Smooth muscle cell (in vitro differentiated cells): ENCODE data around the gene IL20RA. TPM values are rescaled to one million over a fixed set of nuclear protein-coding genes. Genes with fewer than 3 reads are reported as not detected.

ENCODE experiments used
- DNase-seq: peaks from one replicate; lab custom pipeline; 2025; ENCODE audit not compliant: unreplicated experiment; lab: John Stamatoyannopoulos, UW
- H2AFZ ChIP-seq: fragments of 200-600 bp; sonication (generic); 2 replicates; pipeline ENCODE4 v1.6.0; 2016; ENCODE audit warnings: antibody characterized with exemption, low read depth, mild to moderate bottlenecking
- H3F3A ChIP-seq: fragments of 200-600 bp; sonication (generic); 2 replicates; pipeline ENCODE4 v1.6.0; 2017; ENCODE audit warnings: antibody characterized with exemption, low read depth
- H3K27ac ChIP-seq: fragments of 200-600 bp; sonication (generic); 2 replicates; pipeline ENCODE4 v1.5.1; 2016; ENCODE audit warnings: low read depth, mild to moderate bottlenecking
- H3K27me3 ChIP-seq: fragments of 200-600 bp; sonication (generic); 2 replicates; pipeline ENCODE4 v1.6.1; 2016; ENCODE audit warnings: low read depth, mild to moderate bottlenecking
- H3K36me3 ChIP-seq: fragments of 200-600 bp; sonication (generic); 2 replicates; pipeline ENCODE4 v1.5.1; 2016; ENCODE audit warnings: low read depth
- H3K4me1 ChIP-seq: fragments of 200-600 bp; sonication (generic); 2 replicates; pipeline ENCODE4 v1.5.1; 2016; ENCODE audit warnings: low read depth
- H3K4me2 ChIP-seq: fragments of 200-600 bp; sonication (generic); 2 replicates; pipeline ENCODE4 v1.6.0; 2016; ENCODE audit warnings: mild to moderate bottlenecking
- H3K4me3 ChIP-seq: fragments of 200-600 bp; sonication (generic); 2 replicates; pipeline ENCODE4 v1.5.1; 2016; ENCODE audit warnings: mild to moderate bottlenecking
- H3K79me2 ChIP-seq: fragments of 200-600 bp; sonication (generic); 2 replicates; pipeline ENCODE4 v1.6.0; 2016; ENCODE audit warnings: low read depth, mild to moderate bottlenecking
- H3K9ac ChIP-seq: fragments of 200-600 bp; sonication (generic); 2 replicates; pipeline ENCODE4 v1.6.0; 2016; ENCODE audit warnings: low read depth
- H3K9me3 ChIP-seq: fragments of 200-600 bp; sonication (generic); replicated peaks from 2 replicates; pipeline ENCODE4 v1.5.1; 2016; ENCODE audit warnings: low read depth
- H4K20me1 ChIP-seq: fragments of 200-600 bp; sonication (generic); 2 replicates; pipeline ENCODE4 v1.6.0; 2016; ENCODE audit warnings: low read depth
- WGBS: methylation state at CpG from one replicate; pipeline ENCODE4 v1.1.7; 2016; ENCODE audit warnings: low lambda C conversion rate; 5-methylcytosine and 5-hydroxymethylcytosine counted together
- polyA plus RNA-seq: library from polyadenylated mRNA; unstranded; fragments of >200 nt; fragmentation: Nextera tagmentation; extraction: Ambion mirVana; gene quantifications from 2 replicates; pipeline ENCODE4 v1.2.1, GENCODE V29; 2016
- total RNA-seq: library from RNA; depleted of rRNA; stranded (reverse); fragments of >200 nt; gene quantifications from 2 replicates; pipeline ENCODE4 v1.2.3, GENCODE V29; 2014
- TF ChIP-seq, protein P1 (sequence below): fragments of 200-600 bp; sonication (generic); IDR thresholded peaks from 2 replicates; pipeline ENCODE4 v1.5.1; 2017; ENCODE audit warnings: borderline replicate concordance, mild to moderate bottlenecking, antibody characterized with exemption; ENCODE audit not compliant: insufficient read depth, poor library complexity, severe bottlenecking

IL20RA gene
- total and polyA plus RNA-seq, 2 experiments from 2014 or later: 0.46 to 2.9 TPM

- no peak overlapping the region for H3K9ac ChIP-seq
- peaks cover 5% of the 10 kb centered on the region for H3K4me1 ChIP-seq
- no peaks in the 10 kb centered on the region for H3K36me3 ChIP-seq
- peaks cover 6% of the 10 kb centered on the region for H3K27me3 ChIP-seq
- no peak overlapping the region for H2AFZ ChIP-seq
- DNase-seq: no peak
- TF ChIP-seq, protein P1, sequence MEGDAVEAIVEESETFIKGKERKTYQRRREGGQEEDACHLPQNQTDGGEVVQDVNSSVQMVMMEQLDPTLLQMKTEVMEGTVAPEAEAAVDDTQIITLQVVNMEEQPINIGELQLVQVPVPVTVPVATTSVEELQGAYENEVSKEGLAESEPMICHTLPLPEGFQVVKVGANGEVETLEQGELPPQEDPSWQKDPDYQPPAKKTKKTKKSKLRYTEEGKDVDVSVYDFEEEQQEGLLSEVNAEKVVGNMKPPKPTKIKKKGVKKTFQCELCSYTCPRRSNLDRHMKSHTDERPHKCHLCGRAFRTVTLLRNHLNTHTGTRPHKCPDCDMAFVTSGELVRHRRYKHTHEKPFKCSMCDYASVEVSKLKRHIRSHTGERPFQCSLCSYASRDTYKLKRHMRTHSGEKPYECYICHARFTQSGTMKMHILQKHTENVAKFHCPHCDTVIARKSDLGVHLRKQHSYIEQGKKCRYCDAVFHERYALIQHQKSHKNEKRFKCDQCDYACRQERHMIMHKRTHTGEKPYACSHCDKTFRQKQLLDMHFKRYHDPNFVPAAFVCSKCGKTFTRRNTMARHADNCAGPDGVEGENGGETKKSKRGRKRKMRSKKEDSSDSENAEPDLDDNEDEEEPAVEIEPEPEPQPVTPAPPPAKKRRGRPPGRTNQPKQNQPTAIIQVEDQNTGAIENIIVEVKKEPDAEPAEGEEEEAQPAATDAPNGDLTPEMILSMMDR: no peak
- no peak overlapping the region for H3K4me3 ChIP-seq
- H3K4me2 ChIP-seq: no peak overlapping the region
- no peaks in the 10 kb centered on the region for H3K9me3 ChIP-seq
- H3F3A ChIP-seq: no peaks in the 10 kb centered on the region
- H3K27ac ChIP-seq: no peak overlapping the region
- 69% methylated on average over 4 of the region's 4 CpGs for WGBS
- no peaks in the 10 kb centered on the region for H4K20me1 ChIP-seq
- no peaks in the 10 kb centered on the region for H3K79me2 ChIP-seq
These were observed 25.1 kb downstream of the IL20RA start for GRCh38 chr6:137019476-137020272.

GRCh38 chr6:137017081-137017480 lies 27.7 kb downstream of the IL20RA start:
- Histone ChIP-seq H3K27ac (no peak overlapping the region), H4K20me1 (no peaks in the 10 kb centered on the region), H3K4me2 (no peak overlapping the region), H3K79me2 (no peaks in the 10 kb centered on the region), H3F3A (no peaks in the 10 kb centered on the region), H3K4me1 (peaks cover 5% of the 10 kb centered on the region), H2AFZ (no peak overlapping the region), H3K9me3 (no peaks in the 10 kb centered on the region), H3K9ac (no peak overlapping the region), H3K27me3 (no peaks in the 10 kb centered on the region), H3K4me3 (no peak overlapping the region), H3K36me3 (no peaks in the 10 kb centered on the region)
- TF ChIP-seq, protein P1: no peak
- WGBS: 80% methylated on average over 3 of the region's 3 CpGs
- DNase-seq: no peak

DNA sequence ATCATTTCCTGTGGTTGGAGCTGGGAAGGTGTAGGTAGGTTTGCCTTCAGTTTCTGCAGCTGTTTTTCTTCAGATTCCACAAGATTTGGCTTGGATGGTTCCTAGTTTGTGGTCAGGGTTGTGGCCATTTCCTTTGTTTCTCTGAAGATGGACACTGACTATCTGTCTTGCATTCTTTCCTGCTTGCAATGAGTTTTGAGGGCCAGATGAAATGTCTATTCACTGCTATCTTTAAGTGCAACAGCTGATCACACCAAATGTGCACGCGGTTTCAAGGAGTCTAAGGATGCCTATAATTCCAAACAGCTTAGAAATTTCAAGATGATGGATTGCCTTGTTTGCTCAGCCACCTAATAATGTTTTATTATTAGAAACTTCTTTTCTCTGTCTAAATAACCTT lies 28.4 kb downstream of the IL20RA start:
- peak overlapping the region; percentile 24 for H3K4me2 ChIP-seq
- no peaks in the 10 kb centered on the region for H4K20me1 ChIP-seq
- no peak overlapping the region for H3K27ac ChIP-seq
- DNase-seq: no peak
- H3K9ac ChIP-seq: no peak overlapping the region
- H3K27me3 ChIP-seq: peaks cover 4% of the 10 kb centered on the region
- no peaks in the 10 kb centered on the region for H3K79me2 ChIP-seq
- no peak overlapping the region for H3K4me3 ChIP-seq
- H3K9me3 ChIP-seq: no peaks in the 10 kb centered on the region
- no peaks in the 10 kb centered on the region for H3F3A ChIP-seq
- 29% methylated on average over 2 of the region's 2 CpGs for WGBS
- TF ChIP-seq, protein P1: no peak
- H3K36me3 ChIP-seq: no peaks in the 10 kb centered on the region
- H3K4me1 ChIP-seq: peaks cover 5% of the 10 kb centered on the region
- no peak overlapping the region for H2AFZ ChIP-seq

GRCh38 chr6:137015943-137016342 lies 28.8 kb downstream of the IL20RA start:
- Histone ChIP-seq H3K79me2 (no peaks in the 10 kb centered on the region), H3K4me3 (no peak overlapping the region), H3K27ac (no peak overlapping the region), H3K27me3 (peaks cover 4% of the 10 kb centered on the region), H3K9ac (no peak overlapping the region), H3K4me1 (peaks cover 5% of the 10 kb centered on the region), H3K36me3 (no peaks in the 10 kb centered on the region), H2AFZ (no peak overlapping the region), H3F3A (no peaks in the 10 kb centered on the region), H3K4me2 (peak overlapping the region; percentile 24), H3K9me3 (no peaks in the 10 kb centered on the region), H4K20me1 (no peaks in the 10 kb centered on the region)
- 74% methylated on average over 4 of the region's 4 CpGs for WGBS
- DNase-seq: no peak
- TF ChIP-seq, protein P1: no peak
